GM20000 (cell line): Measurements from ENCODE around the gene EXD2.
A peak's percentile ranks its signal among the peaks of the same experiment; 100 is the strongest.

Experiments used
- DNase-seq: peaks from one replicate; pipeline ENCODE4 v3.0.0; 2012; ENCODE audit warnings: low spot score
- TF ChIP-seq, protein P1 (sequence below): IDR thresholded peaks from 2 replicates; pipeline ENCODE4 v1.5.1; 2012; ENCODE audit warnings: mild to moderate bottlenecking, control low read depth; ENCODE audit errors: extremely low read depth, missing control alignments

EXD2 gene

DNA sequence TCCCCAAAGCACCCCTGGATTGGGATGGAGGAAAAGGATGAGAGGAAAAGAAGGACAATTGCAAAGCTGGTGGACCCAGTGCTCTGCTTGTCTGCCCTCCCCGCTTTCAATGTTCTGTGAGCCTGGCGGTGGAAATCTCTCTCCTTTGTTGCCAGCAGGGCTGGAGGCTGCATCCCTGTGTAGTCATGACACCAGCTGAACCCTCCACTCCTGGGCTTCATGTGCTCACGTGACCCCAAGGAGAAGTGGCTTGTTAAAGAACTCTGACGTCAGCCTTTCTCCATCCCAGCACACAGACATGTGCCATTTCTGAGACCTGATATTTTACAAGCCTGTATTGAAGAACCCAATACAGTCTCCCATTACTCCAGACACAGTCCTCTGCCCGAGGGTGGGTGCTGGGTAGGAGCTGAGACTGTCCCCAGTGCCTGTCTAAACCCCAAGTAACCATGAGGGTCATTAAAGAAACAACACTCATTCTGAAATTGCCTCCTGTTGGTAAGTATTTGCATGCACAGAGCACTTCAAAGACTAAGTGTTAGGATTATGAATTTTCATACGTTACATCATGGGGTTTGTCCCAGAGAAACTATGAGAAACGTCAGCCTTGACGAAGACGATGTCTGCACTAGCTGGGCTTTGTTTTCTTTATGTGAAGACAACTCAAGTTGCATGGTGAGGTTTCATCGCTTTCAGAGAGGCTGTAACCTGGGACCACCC is 90.3 kb downstream of the EXD2 start:
- peak; percentile 51 for DNase-seq
- TF ChIP-seq, protein P1, sequence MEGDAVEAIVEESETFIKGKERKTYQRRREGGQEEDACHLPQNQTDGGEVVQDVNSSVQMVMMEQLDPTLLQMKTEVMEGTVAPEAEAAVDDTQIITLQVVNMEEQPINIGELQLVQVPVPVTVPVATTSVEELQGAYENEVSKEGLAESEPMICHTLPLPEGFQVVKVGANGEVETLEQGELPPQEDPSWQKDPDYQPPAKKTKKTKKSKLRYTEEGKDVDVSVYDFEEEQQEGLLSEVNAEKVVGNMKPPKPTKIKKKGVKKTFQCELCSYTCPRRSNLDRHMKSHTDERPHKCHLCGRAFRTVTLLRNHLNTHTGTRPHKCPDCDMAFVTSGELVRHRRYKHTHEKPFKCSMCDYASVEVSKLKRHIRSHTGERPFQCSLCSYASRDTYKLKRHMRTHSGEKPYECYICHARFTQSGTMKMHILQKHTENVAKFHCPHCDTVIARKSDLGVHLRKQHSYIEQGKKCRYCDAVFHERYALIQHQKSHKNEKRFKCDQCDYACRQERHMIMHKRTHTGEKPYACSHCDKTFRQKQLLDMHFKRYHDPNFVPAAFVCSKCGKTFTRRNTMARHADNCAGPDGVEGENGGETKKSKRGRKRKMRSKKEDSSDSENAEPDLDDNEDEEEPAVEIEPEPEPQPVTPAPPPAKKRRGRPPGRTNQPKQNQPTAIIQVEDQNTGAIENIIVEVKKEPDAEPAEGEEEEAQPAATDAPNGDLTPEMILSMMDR: no peak

DNA sequence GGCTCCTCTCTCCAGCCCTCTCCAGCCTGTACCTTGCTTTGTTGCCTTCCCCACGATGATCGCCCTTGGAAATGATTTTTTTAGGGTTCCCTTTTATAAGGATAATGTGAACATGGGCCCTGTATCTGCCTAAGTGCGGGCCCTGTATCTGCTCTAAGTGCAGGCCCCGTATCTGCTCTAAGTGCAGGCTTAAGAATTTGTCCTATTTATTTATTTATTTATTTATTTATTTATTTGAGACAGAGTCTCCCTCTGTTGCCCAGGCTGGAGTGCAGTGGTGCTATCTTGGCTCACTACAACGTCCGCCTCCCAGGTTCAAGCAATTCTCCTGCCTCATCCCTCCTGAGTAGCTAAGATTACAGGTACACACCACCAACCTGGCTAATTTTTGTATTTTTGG is 91.2 kb downstream of the EXD2 start:
- DNase-seq: no peak
- TF ChIP-seq, protein P1: no peak

DNA sequence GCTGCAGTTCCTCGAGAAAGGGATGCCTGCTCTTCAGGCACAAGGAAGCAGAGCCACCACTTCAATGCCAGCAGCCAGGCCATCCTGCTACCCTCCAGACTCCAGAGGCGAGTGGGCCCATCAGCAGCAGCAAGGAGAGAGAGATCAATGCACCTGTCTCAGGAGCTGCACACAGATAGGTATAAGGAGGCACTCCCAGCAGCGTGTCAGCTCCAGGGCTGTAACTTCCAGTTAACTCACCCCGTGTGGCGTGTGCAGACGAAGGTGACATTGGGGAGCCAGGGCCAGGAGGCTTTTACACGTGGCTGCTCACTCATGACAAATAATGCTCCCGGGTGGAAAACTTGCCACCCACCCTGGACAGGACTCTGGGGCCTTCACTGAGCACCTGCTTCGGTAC is 92.9 kb downstream of the EXD2 start:
- no peak for DNase-seq
- TF ChIP-seq, protein P1: no peak

DNA sequence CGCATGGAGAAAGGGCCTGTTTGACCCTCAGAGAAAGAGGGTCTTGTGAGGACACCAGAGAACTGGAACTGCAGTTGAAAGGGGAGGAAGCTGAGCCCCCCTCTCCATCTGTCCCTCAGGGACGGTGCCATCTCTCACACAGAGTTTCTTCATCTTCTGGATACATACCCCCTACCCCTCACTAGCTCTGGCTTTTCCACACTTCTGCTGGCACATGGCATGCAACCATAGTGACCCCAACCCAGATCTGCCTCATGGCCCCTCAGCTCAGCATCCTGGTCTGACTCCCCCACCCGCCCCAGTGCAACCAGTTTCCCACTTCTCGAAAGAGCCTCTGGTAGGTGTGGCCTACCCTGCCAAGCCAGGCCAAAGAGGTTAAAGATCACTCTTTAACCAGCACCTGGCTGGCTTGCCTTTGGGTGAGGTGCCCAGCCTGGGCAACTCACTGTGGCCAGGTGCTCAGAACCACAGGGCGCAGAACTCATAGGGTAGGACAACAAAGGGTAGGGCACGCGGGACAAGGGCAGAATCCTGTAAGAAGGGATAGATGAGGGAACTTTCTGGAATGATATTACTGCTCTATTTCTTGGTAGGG is 94.5 kb downstream of the EXD2 start:
- DNase-seq: no peak
- TF ChIP-seq, protein P1: no peak

DNA sequence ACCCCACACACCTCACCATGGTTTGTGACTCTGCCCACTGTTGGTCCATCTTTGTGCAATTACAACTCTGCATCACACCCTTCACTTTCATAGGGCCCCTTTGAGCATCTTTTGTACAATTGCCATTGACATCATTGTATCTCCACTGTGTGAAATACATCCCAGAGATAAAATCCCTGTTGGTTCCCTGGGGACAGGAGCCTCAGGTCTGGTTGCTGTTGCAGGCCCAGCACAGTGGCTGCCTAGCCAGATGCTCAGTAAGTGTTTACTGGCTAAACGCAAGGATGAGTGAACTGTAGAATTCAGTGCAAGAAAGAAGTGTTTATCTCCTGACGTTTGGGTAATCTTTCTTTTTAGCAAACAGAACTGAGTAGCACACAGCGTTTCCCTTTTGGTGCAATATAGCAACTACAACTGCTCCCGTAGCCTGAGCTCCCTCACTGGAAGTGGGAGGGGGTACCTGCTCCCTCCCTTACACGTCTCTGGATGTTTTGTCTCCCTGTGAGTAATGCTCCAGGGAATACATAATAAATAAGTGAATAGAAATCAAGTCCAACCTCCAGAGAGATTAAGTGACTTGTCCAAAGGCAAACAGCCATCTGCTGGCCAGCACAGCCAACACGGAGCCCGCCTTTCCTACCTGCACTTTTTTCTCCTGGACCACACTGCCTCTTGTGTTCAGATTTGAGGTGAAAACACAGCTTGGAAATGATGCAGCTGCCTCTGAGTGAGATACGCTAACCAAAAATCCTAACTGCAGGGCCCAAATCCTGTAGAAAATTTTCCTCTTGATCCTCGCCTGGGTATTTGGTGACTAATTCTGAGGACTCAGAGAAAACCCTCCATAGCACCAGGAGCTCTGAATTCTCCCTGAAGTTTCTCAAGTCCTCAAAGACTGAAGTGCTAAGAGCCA is 96.1 kb downstream of the EXD2 start:
- TF ChIP-seq, protein P1: no peak
- DNase-seq: no peak

DNA sequence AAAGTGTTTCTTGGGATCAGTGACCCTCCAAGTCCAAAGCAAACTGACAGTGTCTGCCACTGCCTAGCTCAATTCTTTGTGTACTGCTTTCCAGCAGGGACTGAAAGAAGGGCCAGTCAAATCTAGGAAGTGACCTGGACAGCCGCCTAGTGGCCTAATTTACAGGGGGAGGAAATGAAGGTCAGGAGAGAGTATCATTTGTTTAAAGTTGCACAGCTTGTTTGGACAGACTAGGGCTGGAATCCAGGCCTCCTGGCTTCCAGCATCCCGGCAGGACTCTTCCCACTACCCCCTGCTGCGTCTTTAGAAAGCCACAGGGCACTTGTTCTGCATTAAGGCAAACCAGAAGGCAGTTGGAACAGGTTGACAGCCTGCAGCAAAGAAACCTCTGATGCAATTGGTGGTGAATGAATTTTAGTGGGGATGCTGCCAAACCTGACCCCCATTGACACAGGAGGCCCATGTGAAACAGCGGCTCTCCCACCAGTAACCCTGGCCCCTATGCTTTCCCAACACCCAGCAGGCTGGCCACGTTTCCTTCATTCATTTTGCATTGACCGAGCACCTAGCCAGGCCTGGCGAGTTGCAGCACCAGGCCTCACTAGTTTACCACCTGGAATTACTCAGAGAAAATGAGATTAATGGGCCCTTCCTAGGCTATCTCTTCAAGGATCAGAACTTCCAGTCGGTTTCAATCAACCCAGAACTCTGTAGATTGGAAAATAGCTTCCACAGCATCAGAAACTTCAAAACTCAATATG is 96.9 kb downstream of the EXD2 start:
- TF ChIP-seq, protein P1: no peak
- no peak for DNase-seq
